PC-3 (cell line): ENCODE results near the gene TMEM238L. TPM values are rescaled to one million over a fixed set of nuclear protein-coding genes. Genes with fewer than 3 reads are reported as not detected.

Experiments
- ATAC-seq: fragments of 200-7000 bp; cut with Tn5 transposase; 2 replicates; pipeline ENCODE4 v1.9.1; 2020; ENCODE audit warnings: mild to moderate bottlenecking, moderate library complexity
- BruUV-seq: library from RNA; stranded (reverse); fragments of 400-500 nt; replicated peaks from 2 replicates; lab custom pipeline; 2021; lab: Mats Ljungman, UMichigan
- CTCF ChIA-PET: fragments of 300-600 bp; sonication (Branson Sonifier 250); formaldehyde crosslinking; loops from one replicate; lab custom pipeline; 2022; ENCODE audit warnings: antibody characterized with exemption; lab: Charles Lee
- POLR2A ChIA-PET: fragments of 300-600 bp; sonication (Branson Sonifier 250); formaldehyde crosslinking; loops from one replicate; lab custom pipeline; 2022; ENCODE audit warnings: antibody characterized with exemption; ENCODE audit not compliant: unreplicated experiment; lab: Charles Lee
- DNase-seq: peaks from one replicate; pipeline ENCODE4 v3.0.0-alpha.2; 2015
- H2AFZ ChIP-seq: fragments of 300-600 bp; sonication (generic); 2 replicates; pipeline ENCODE4 v1.6.0; 2016; ENCODE audit warnings: antibody characterized with exemption, low read length
- H3F3A ChIP-seq: fragments of 300-600 bp; sonication (generic); one replicate; pipeline ENCODE4 v1.6.0; 2017; ENCODE audit warnings: antibody characterized with exemption, low read length, control low read depth, mild to moderate bottlenecking; ENCODE audit not compliant: unreplicated experiment
- H3K27ac ChIP-seq: fragments of 300-600 bp; sonication (generic); 2 replicates; pipeline ENCODE4 v1.5.1; 2016; ENCODE audit warnings: mild to moderate bottlenecking, low read length
- H3K27me3 ChIP-seq: fragments of 300-600 bp; sonication (generic); 2 replicates; pipeline ENCODE4 v1.6.1; 2016; ENCODE audit warnings: low read length, mixed read lengths
- H3K36me3 ChIP-seq: fragments of 300-600 bp; sonication (generic); 2 replicates; pipeline ENCODE4 v1.6.1; 2016; ENCODE audit warnings: low read depth, mixed run types, low read length, mixed read lengths
- H3K4me1 ChIP-seq: fragments of 300-600 bp; sonication (generic); 2 replicates; pipeline ENCODE4 v1.5.1; 2016; ENCODE audit warnings: low read length; ENCODE audit not compliant: insufficient read depth
- H3K4me2 ChIP-seq: fragments of 300-600 bp; sonication (generic); 2 replicates; pipeline ENCODE4 v1.6.0; 2016; ENCODE audit warnings: low read length
- H3K4me3 ChIP-seq: fragments of 300-600 bp; sonication (generic); 2 replicates; pipeline ENCODE4 v1.5.1; 2016; ENCODE audit warnings: mild to moderate bottlenecking, low read length, mixed read lengths
- H3K79me2 ChIP-seq: fragments of 300-600 bp; sonication (generic); 2 replicates; pipeline ENCODE4 v1.6.1; 2017; ENCODE audit warnings: low read length, mixed read lengths
- H3K9ac ChIP-seq: fragments of 300-600 bp; sonication (generic); 2 replicates; pipeline ENCODE4 v1.6.0; 2016; ENCODE audit warnings: mild to moderate bottlenecking, low read length
- H3K9me2 ChIP-seq: fragments of 300-600 bp; sonication (generic); replicated peaks from 2 replicates; pipeline ENCODE4 v1.6.1; 2016; ENCODE audit warnings: mixed run types, low read length, mixed read lengths
- H3K9me3 ChIP-seq: fragments of 300-600 bp; sonication (generic); 2 replicates; pipeline ENCODE4 v1.6.1; 2016; ENCODE audit warnings: low read length, mixed read lengths
- H4K20me1 ChIP-seq: fragments of 300-600 bp; sonication (generic); 2 replicates; pipeline ENCODE4 v1.6.1; 2016; ENCODE audit warnings: low read length, mixed read lengths
- EZH2 ChIP-seq: fragments of 300-600 bp; sonication (generic); IDR thresholded peaks from one replicate; pipeline ENCODE4 v1.6.1; 2017; ENCODE audit warnings: antibody characterized with exemption, mild to moderate bottlenecking, low read length; ENCODE audit not compliant: unreplicated experiment
- EZH2phosphoT487 ChIP-seq: fragments of 300-600 bp; sonication (generic); IDR thresholded peaks from 2 replicates; pipeline ENCODE4 v1.6.1; 2018; ENCODE audit warnings: mild to moderate bottlenecking, antibody characterized with exemption, low read length, borderline replicate concordance
- intact Hi-C: fragments of 100-400 bp; cut with micrococcal nuclease; formaldehyde crosslinking; loops from 2 replicates; pipeline ENCODE4 v1.9.0; 2023
- total RNA-seq: library from RNA; depleted of rRNA; stranded (reverse); fragments of >200 nt; gene quantifications from 2 replicates; pipeline ENCODE4 v1.2.3, GENCODE V29; 2014
- TF ChIP-seq, protein P1 (sequence below): fragments of 300-600 bp; sonication (generic); conservative IDR thresholded peaks from 2 replicates; pipeline ENCODE4 v1.5.1; 2017; ENCODE audit warnings: antibody characterized with exemption, low read depth, mild to moderate bottlenecking, low read length

The TMEM238L gene
- total RNA-seq, 1 experiment from 2014 or later = not detected

DNA sequence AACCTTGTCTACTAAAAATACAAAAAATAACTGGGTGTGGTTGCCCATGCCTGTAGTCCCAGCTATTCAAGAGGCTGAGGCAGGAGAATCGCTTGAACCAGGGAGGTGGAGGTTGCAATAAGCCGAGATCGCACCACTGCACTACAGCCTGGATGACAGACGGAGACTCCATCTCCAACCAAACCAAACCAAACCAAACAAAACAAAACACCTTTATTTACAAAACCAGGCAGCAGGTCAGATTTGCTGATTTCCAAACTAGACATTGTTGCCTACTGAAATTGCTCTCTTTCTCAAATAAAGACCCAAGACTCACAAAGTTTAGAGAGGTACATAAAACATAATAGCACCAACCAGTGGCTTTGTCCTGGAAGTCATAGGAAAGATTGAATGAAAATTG, 5.7 kb upstream of the TMEM238L start:
- Histone ChIP-seq H3K9me2 (no peaks in the 10 kb centered on the region), H2AFZ (no peak overlapping the region), H3F3A (no peaks in the 10 kb centered on the region), H3K27ac (no peak overlapping the region), H3K36me3 (no peaks in the 10 kb centered on the region), H3K79me2 (no peaks in the 10 kb centered on the region), H4K20me1 (no peaks in the 10 kb centered on the region), H3K9ac (no peak overlapping the region), H3K4me2 (no peak overlapping the region), H3K27me3 (no peaks in the 10 kb centered on the region), H3K4me1 (no peaks in the 10 kb centered on the region), H3K4me3 (no peak overlapping the region), H3K9me3 (no peaks in the 10 kb centered on the region)
- no peak for ATAC-seq
- TF ChIP-seq EZH2phosphoT487 (no peak), EZH2 (no peak)
- TF ChIP-seq, protein P1, sequence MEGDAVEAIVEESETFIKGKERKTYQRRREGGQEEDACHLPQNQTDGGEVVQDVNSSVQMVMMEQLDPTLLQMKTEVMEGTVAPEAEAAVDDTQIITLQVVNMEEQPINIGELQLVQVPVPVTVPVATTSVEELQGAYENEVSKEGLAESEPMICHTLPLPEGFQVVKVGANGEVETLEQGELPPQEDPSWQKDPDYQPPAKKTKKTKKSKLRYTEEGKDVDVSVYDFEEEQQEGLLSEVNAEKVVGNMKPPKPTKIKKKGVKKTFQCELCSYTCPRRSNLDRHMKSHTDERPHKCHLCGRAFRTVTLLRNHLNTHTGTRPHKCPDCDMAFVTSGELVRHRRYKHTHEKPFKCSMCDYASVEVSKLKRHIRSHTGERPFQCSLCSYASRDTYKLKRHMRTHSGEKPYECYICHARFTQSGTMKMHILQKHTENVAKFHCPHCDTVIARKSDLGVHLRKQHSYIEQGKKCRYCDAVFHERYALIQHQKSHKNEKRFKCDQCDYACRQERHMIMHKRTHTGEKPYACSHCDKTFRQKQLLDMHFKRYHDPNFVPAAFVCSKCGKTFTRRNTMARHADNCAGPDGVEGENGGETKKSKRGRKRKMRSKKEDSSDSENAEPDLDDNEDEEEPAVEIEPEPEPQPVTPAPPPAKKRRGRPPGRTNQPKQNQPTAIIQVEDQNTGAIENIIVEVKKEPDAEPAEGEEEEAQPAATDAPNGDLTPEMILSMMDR = no peak
- no peak for DNase-seq
- ChIA-PET CTCF (no interaction called here), POLR2A (no interaction called here)
- no TSS peak for BruUV-seq
- intact Hi-C loops = no loop called here

DNA sequence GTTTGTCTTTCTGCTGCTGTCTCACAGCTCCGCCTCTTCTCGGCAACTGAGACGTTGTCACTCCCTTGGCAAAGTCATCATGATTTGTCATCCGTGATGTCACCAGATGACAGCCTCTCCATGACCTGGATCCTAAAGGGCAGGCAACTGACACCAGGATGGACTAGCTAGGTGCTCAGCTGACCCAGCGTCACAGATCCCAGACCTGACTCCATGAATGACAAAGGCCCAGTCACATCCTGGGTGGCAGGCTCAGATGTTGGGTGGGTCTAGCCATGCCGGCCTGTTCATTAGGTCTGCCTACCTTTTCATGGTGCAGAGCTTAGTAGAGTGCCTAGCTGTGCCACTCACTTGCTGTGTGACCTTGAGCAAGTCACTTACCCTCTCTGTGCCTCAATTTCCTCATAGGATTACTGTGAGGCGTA, 3.8 kb upstream of the TMEM238L start:
- no peak overlapping the region for H3K4me3 ChIP-seq
- H3K27ac ChIP-seq = no peak overlapping the region
- DNase-seq (no peak), ATAC-seq (no peak)
- H3K4me1 ChIP-seq = no peaks in the 10 kb centered on the region
- POLR2A ChIA-PET = no interaction called here
- no peak overlapping the region for H2AFZ ChIP-seq
- H3K9me2 ChIP-seq = no peaks in the 10 kb centered on the region
- CTCF ChIA-PET = no interaction called here
- H4K20me1 ChIP-seq = no peaks in the 10 kb centered on the region
- TF ChIP-seq EZH2 (no peak), EZH2phosphoT487 (no peak)
- TF ChIP-seq, protein P1 = no peak
- no peak overlapping the region for H3K4me2 ChIP-seq
- no TSS peak for BruUV-seq
- no peak overlapping the region for H3K9ac ChIP-seq
- H3K36me3 ChIP-seq = no peaks in the 10 kb centered on the region
- H3F3A ChIP-seq = no peaks in the 10 kb centered on the region
- intact Hi-C loops = no loop called here
- no peaks in the 10 kb centered on the region for H3K79me2 ChIP-seq
- no peaks in the 10 kb centered on the region for H3K9me3 ChIP-seq
- no peaks in the 10 kb centered on the region for H3K27me3 ChIP-seq

DNA sequence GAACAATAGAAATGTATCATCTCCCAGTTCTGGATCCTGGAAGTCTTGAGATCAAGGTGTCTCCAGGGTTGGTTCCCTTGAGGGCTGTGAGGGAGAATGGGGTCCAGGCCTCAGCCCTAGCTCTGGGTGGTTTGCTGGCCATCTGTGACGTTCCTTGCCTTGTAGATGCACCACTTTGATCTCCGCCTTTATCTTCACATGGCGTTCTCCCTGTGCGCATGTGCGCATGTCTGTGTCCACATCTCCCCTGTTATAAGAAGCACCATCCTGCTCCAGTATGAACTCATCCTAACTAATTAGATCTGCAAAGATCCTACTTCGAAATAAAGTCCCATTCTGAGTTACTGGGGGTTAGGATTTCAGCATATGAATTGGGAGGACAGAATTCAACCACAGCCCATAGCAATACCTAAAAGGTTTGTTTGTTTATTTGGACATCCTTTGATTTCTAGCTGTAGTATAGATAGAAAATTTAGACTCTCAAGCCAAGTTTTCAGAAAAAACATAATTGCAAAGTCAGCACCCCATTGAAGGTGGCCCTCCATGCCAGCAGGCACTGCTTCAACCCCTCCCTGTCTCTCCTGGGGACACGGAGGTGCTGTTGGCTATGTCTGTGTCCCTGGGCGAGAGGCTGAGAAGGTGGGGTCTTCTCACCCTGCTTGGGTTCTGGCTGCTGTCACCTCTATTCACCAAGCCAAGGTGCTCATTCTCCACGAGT, 2.8 kb upstream of the TMEM238L start:
- Histone ChIP-seq H3K36me3 (no peaks in the 10 kb centered on the region), H3K79me2 (no peaks in the 10 kb centered on the region), H2AFZ (no peak overlapping the region), H3K27me3 (no peaks in the 10 kb centered on the region), H4K20me1 (no peaks in the 10 kb centered on the region), H3K4me1 (no peaks in the 10 kb centered on the region), H3K9me2 (no peaks in the 10 kb centered on the region), H3K27ac (no peak overlapping the region), H3K9ac (no peak overlapping the region), H3K4me3 (no peak overlapping the region), H3F3A (no peaks in the 10 kb centered on the region), H3K9me3 (no peaks in the 10 kb centered on the region), H3K4me2 (no peak overlapping the region)
- no peak for DNase-seq
- ATAC-seq = no peak
- no TSS peak for BruUV-seq
- TF ChIP-seq, protein P1 = no peak
- TF ChIP-seq EZH2 (no peak), EZH2phosphoT487 (no peak)
- intact Hi-C loops = no loop called here
- POLR2A ChIA-PET = no interaction called here
- CTCF ChIA-PET = no interaction called here
